Measurements from ENCODE around the gene C1orf50. TPM values are rescaled to one million over a fixed set of nuclear protein-coding genes. Genes with fewer than 3 reads are reported as not detected.
A peak's percentile ranks its signal among the peaks of the same experiment; 100 is the strongest.

C1orf50 gene
- total RNA-seq, 1 experiment from 2014 or later, result 7.7 TPM

GRCh38 chr1:42735477-42736105 is 31.5 kb upstream of the C1orf50 start:
- TF ChIP-seq CTCF (IDR thresholded peaks at IDR 0.05; ENCODE audit: unreplicated experiment), result no peak
- no peaks in the 10 kb centered on the region for H3K27me3 Mint-ChIP-seq (ENCODE audit: unreplicated experiment)
- H3K36me3 Mint-ChIP-seq (ENCODE audit: insufficient read depth, unreplicated experiment), result no peaks in the 10 kb centered on the region
- no peaks in the 10 kb centered on the region for H3K9me3 Mint-ChIP-seq (ENCODE audit: low read depth, unreplicated experiment)
- no peak overlapping the region for H3K4me3 Mint-ChIP-seq (ENCODE audit: low read depth, unreplicated experiment)
- H3K27ac Mint-ChIP-seq (ENCODE audit: unreplicated experiment), result no peak overlapping the region
- CTCF ChIA-PET, result interaction anchor here (0.6 to 1.0 kb wide), 2 partner anchors 31 to 48 kb away, joined by 3 to 8 read pairs; partner anchors contain the start of genes C1orf50 and P3H1
- H3K4me1 Mint-ChIP-seq (ENCODE audit: low read depth, unreplicated experiment), result no peaks in the 10 kb centered on the region
- BruUV-seq (replicated peaks), result no TSS peak
- intact Hi-C loops (cut with micrococcal nuclease; ENCODE audit: unreplicated experiment), result no loop called here
- DNase-seq, result no peak

GRCh38 chr1:42736152-42736551 is 30.9 kb upstream of the C1orf50 start:
- intact Hi-C loops (cut with micrococcal nuclease; ENCODE audit: unreplicated experiment), result no loop called here
- Mint-ChIP-seq H3K36me3 (ENCODE audit: insufficient read depth, unreplicated experiment) (no peaks in the 10 kb centered on the region), H3K27ac (ENCODE audit: unreplicated experiment) (no peak overlapping the region), H3K9me3 (ENCODE audit: low read depth, unreplicated experiment) (no peaks in the 10 kb centered on the region), H3K4me1 (ENCODE audit: low read depth, unreplicated experiment) (no peaks in the 10 kb centered on the region), H3K27me3 (ENCODE audit: unreplicated experiment) (no peaks in the 10 kb centered on the region), H3K4me3 (ENCODE audit: low read depth, unreplicated experiment) (no peak overlapping the region)
- no peak for TF ChIP-seq CTCF (IDR thresholded peaks at IDR 0.05; ENCODE audit: unreplicated experiment)
- BruUV-seq (replicated peaks), result no TSS peak
- peak; percentile 58 for DNase-seq
- CTCF ChIA-PET, result interaction anchor here (0.6 to 1.0 kb wide), 2 partner anchors 30 to 47 kb away, joined by 3 to 8 read pairs; partner anchors contain the start of genes C1orf50 and P3H1

GRCh38 chr1:42736571-42737200 is 30.4 kb upstream of the C1orf50 start:
- TF ChIP-seq CTCF (IDR thresholded peaks at IDR 0.05; ENCODE audit: unreplicated experiment), result no peak

GRCh38 chr1:42737257-42737656 is 29.8 kb upstream of the C1orf50 start:
- Mint-ChIP-seq H3K27me3 (ENCODE audit: unreplicated experiment) (no peaks in the 10 kb centered on the region), H3K27ac (ENCODE audit: unreplicated experiment) (no peak overlapping the region), H3K4me1 (ENCODE audit: low read depth, unreplicated experiment) (no peaks in the 10 kb centered on the region), H3K36me3 (ENCODE audit: insufficient read depth, unreplicated experiment) (no peaks in the 10 kb centered on the region), H3K9me3 (ENCODE audit: low read depth, unreplicated experiment) (no peaks in the 10 kb centered on the region), H3K4me3 (ENCODE audit: low read depth, unreplicated experiment) (no peak overlapping the region)
- peak; percentile 43 for DNase-seq
- no peak for TF ChIP-seq CTCF (IDR thresholded peaks at IDR 0.05; ENCODE audit: unreplicated experiment)
- no TSS peak for BruUV-seq (replicated peaks)
- intact Hi-C loops (cut with micrococcal nuclease; ENCODE audit: unreplicated experiment), result no loop called here
- CTCF ChIA-PET, result interaction anchor here (0.6 kb wide), 2 partner anchors 11 to 29 kb away, joined by 3 to 4 read pairs; no protein-coding TSS in a partner anchor

More at GRCh38 chr1:42736571-42737200, 30.4 kb upstream of the C1orf50 start:
- H3K36me3 Mint-ChIP-seq (ENCODE audit: insufficient read depth, unreplicated experiment), result no peaks in the 10 kb centered on the region
- H3K9me3 Mint-ChIP-seq (ENCODE audit: low read depth, unreplicated experiment), result no peaks in the 10 kb centered on the region
- H3K4me3 Mint-ChIP-seq (ENCODE audit: low read depth, unreplicated experiment), result no peak overlapping the region
- H3K27ac Mint-ChIP-seq (ENCODE audit: unreplicated experiment), result no peak overlapping the region
- DNase-seq, result no peak
- no TSS peak for BruUV-seq (replicated peaks)
- no peaks in the 10 kb centered on the region for H3K4me1 Mint-ChIP-seq (ENCODE audit: low read depth, unreplicated experiment)
- CTCF ChIA-PET, result interaction anchor here (0.6 to 1.0 kb wide), 2 partner anchors 29 to 30 kb away, joined by 4 to 8 read pairs; partner anchors contain the start of genes C1orf50 and P3H1
- intact Hi-C loops (cut with micrococcal nuclease; ENCODE audit: unreplicated experiment), result no loop called here
- H3K27me3 Mint-ChIP-seq (ENCODE audit: unreplicated experiment), result no peaks in the 10 kb centered on the region
